Cardiac fibroblast (primary cell): ENCODE data around the gene TLL2.

ENCODE experiments used
- DNase-seq, 2 donors: peaks; one replicate each; pipeline versions ENCODE4 v3.0.0 to v3.0.0-alpha.2; 2010; ENCODE audit warnings: low read depth in 2 of 2
- H3K4me3 ChIP-seq, 2 donors: replicated peaks in 1 of 2; 1 replicate in 1 of 2; 2 replicates in 1 of 2; pipeline ENCODE4 v1.5.1; 2011; ENCODE audit warnings: low read depth in 2 of 2, low read length in 2 of 2, mild to moderate bottlenecking in 2 of 2, moderate library complexity in 1 of 2
- TF ChIP-seq, protein P1 (sequence below): IDR thresholded peaks from one replicate; pipeline ENCODE4 v1.5.1; 2011; ENCODE audit warnings: low read depth, mild to moderate bottlenecking, low read length, inconsistent platforms

Gene TLL2

DNA sequence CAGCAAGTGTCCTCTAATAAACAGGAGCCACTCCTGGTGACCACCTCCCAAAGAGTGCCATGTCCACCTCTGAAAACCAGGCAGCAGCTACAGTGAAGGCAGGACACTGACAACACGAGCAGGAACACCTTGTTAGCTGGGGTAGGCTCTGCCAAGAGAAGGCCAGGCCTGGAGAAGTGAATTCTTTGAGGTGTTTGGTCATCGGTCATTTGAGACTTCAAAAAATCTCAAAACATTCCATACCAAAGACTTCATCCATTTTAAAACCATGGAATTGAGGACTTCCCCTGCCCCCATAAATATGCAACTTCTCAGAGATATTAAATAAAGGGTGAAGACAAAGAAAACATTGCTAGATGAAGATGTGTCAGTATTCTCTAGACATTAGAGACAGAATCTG, 126.6 kb downstream of the TLL2 start:
- H3K4me3 ChIP-seq: no peak overlapping the region
- TF ChIP-seq, protein P1, sequence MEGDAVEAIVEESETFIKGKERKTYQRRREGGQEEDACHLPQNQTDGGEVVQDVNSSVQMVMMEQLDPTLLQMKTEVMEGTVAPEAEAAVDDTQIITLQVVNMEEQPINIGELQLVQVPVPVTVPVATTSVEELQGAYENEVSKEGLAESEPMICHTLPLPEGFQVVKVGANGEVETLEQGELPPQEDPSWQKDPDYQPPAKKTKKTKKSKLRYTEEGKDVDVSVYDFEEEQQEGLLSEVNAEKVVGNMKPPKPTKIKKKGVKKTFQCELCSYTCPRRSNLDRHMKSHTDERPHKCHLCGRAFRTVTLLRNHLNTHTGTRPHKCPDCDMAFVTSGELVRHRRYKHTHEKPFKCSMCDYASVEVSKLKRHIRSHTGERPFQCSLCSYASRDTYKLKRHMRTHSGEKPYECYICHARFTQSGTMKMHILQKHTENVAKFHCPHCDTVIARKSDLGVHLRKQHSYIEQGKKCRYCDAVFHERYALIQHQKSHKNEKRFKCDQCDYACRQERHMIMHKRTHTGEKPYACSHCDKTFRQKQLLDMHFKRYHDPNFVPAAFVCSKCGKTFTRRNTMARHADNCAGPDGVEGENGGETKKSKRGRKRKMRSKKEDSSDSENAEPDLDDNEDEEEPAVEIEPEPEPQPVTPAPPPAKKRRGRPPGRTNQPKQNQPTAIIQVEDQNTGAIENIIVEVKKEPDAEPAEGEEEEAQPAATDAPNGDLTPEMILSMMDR: no peak
- no peak for DNase-seq

DNA sequence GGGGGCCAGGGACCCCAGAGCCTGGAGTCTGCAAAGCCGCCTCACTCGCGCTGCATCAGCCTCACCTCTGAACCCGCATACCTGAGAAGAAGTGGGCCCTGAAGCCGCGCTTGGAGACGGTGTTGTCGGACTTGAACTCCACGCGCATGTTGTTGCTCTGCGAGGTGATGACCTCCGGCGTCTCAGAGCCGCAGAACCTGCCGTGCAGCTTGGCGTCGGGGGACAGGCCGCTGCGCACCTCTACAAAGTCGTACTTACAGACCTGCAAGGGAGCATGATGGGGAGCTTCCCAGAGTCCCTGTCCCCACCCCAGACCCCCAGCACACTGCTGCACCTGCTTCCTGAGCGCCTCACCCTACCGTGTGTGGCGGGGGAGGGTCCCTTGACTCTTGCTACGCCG, 129.2 kb downstream of the TLL2 start:
- no peak overlapping the region for H3K4me3 ChIP-seq
- DNase-seq: no peak
- TF ChIP-seq, protein P1: no peak

DNA sequence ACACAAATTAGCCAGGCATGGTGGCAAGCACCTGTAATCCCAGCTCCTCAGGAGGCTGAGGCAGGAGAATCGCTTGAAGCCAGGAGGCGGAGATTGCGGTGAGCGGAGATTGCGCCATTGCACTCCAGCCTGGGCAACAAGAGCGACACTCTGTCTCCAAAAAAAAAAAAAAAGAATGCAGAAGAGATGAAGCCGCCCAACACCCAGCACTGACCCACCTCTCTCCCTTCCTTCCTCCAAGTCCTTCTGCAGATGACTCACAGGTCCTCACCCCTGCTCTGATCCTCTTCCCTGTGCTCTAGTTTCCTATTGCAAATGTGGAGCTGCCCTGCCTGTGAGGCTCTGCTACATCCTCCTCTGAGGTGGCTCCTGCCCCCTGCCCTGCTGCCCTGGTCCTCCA, 132.9 kb downstream of the TLL2 start:
- TF ChIP-seq, protein P1: no peak
- no peak for DNase-seq
- no peak overlapping the region for H3K4me3 ChIP-seq

DNA sequence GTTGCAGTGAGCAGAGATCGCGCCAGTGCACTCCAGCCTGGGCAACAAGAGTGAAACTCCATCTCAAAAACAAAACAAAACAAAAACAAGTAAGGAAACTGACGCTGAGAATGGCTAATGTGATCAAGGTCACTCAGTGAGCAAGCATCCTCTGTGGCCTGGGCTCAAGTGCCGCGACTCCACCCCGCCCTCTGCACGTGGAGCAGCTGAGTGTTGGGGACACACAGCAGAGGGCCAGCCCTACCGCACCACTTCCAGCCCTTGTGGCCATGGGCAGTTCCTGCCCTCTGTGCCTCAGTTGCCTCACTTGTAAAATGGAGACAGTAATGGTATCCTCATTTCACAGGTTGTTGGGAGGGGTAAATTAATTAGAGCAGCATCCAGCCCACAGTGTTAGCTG, 134.0 kb downstream of the TLL2 start:
- no peak overlapping the region for H3K4me3 ChIP-seq
- TF ChIP-seq, protein P1: no peak
- DNase-seq: no peak

DNA sequence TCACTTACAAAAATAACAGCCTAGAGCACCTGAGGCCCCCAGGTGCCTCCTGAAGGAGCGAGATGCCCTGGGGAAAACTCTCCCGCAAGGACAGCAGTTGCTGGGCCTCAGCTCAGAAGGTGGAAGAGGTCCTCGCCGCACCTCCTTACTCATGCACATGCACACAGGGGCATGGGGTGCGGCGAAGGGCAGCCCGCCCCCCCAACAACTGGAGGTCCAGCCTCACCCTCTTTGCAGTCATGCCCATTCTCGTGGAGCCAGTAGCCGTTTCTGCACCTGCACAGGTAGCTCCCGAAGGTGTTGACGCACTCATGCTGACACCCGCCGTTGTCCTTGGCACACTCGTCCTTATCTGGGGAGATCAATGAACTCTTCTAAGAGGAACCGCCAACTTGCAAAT, 135.0 kb downstream of the TLL2 start:
- DNase-seq: no peak
- no peak overlapping the region for H3K4me3 ChIP-seq
- TF ChIP-seq, protein P1: no peak

DNA sequence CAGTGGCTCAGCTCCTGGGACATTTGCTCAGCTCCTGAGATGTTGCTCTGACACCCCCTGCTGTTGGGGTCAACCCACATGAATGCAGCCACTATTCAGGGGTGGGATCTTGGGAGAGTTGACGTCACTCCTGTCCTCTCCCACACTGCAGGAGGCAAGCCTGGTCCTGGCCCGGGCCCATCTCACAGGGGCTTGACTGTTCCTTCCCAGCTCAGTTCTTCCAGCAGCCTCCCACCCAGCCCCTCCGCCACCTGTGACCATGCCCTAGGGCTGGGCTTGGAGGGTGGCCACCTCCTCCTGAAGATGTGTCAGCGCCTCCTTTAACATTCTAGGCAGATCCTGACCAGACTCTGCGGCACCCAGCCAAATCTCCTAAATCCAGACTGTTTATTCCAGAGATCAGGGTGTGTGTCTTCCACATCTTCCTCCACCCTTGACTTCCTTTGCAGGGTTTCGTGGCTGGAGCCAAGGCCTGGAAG, 135.9 kb downstream of the TLL2 start:
- peak in 1 of 2 donors; percentile 8 for DNase-seq

DNA sequence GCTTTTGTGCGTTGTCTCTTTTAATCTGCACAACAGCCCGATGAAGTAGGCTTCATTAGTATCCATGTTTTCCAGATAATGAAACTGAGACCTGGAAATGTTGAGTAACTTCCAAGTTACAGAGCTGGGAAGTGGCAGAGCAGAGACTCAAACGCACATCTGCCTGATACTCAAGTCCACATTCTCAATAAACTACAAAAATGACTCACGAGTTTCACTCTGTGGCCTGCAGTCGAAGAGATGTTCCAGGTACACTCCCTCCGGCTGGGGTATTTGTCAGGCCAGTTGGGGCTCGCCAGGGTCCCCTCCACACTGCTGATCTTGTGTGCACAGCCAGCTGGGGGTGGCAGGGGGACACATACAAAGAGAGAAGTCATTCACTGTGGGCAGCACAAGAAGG, 137.2 kb downstream of the TLL2 start:
- TF ChIP-seq, protein P1: no peak
- DNase-seq: no peak
- no peak overlapping the region for H3K4me3 ChIP-seq

More for the DNA sequence above, 135.9 kb downstream of the TLL2 start:
- TF ChIP-seq, protein P1: no peak
- H3K4me3 ChIP-seq: no peak overlapping the region
